PFSK-1 (cell line): Measurements from ENCODE around the gene CNTFR.

Source experiments
- FOXP2 ChIP-seq: optimal IDR thresholded peaks from 2 replicates; pipeline ENCODE3; 2011; ENCODE audit warnings: borderline replicate concordance, control low read depth, inconsistent platforms; ENCODE audit not compliant: insufficient read depth; ENCODE audit errors: extremely low read length, extremely low read depth
- POLR2AphosphoS5 ChIP-seq: IDR thresholded peaks from 2 replicates; pipeline ENCODE4 v1.6.1; 2012; ENCODE audit warnings: low read depth, mild to moderate bottlenecking, control low read depth, low read length, moderate library complexity
- SIN3A ChIP-seq: IDR thresholded peaks from 2 replicates; pipeline ENCODE4 v1.6.1; 2012; ENCODE audit warnings: mild to moderate bottlenecking, low read length, moderate library complexity, borderline replicate concordance; ENCODE audit not compliant: insufficient read depth
- TAF1 ChIP-seq: IDR thresholded peaks from 2 replicates; pipeline ENCODE4 v1.6.1; 2012; ENCODE audit warnings: low read length, control low read depth, borderline replicate concordance; ENCODE audit not compliant: insufficient read depth
- TF ChIP-seq, protein P1 (sequence below), 2 experiments: IDR thresholded peaks; 2 replicates each; pipeline versions ENCODE4 v1.6.1 to v1.8.0; 2011 to 2012; ENCODE audit warnings: low read depth in 2 of 2, low read length in 2 of 2, control low read depth in 1 of 2, inconsistent platforms in 1 of 2, mild to moderate bottlenecking in 1 of 2, moderate library complexity in 1 of 2; ENCODE audit not compliant: insufficient read depth in 1 of 2

DNA sequence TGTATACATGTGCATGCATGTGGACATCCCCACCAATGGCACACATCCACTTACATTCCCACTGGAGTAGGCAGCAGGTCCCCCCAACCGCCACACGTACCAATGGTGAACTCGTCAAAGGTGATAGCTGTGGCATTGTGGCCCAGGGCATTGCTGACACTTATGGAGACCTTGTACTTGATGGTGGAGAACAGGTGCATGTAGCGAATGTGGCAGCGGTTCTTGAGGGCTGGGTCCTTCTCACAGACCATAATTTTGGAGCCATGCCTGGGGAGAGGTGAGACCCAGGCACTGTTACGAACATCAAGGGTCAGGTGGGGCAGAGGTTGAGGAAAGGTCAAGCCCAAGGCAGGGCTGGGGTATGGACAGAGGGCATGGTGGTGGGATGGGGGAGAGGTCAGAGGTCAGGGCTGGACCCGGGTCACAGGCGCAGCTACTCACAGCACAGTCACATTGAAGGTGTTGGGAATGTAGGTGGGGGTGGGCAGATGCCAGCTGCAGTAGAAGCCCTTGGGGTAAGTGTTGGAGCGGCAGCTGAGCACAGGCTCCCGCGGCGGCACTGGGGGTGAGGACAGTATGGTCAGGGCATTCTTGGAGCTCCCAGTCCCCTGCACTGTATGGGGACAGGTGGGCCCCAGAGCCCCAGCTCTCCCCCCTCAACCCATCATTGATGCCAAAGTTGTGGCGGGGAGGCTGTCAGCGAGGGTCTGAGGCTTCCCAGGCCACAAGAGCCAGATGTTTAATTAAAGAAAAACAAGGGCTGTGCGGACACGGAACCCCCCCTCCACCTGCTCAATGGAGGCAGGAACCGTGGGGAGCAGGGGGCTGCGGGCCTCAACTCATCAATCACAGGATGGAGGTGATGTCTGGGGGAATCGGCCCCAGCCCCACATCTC is 31.9 kb downstream of the CNTFR start:
- TF ChIP-seq, protein P1, sequence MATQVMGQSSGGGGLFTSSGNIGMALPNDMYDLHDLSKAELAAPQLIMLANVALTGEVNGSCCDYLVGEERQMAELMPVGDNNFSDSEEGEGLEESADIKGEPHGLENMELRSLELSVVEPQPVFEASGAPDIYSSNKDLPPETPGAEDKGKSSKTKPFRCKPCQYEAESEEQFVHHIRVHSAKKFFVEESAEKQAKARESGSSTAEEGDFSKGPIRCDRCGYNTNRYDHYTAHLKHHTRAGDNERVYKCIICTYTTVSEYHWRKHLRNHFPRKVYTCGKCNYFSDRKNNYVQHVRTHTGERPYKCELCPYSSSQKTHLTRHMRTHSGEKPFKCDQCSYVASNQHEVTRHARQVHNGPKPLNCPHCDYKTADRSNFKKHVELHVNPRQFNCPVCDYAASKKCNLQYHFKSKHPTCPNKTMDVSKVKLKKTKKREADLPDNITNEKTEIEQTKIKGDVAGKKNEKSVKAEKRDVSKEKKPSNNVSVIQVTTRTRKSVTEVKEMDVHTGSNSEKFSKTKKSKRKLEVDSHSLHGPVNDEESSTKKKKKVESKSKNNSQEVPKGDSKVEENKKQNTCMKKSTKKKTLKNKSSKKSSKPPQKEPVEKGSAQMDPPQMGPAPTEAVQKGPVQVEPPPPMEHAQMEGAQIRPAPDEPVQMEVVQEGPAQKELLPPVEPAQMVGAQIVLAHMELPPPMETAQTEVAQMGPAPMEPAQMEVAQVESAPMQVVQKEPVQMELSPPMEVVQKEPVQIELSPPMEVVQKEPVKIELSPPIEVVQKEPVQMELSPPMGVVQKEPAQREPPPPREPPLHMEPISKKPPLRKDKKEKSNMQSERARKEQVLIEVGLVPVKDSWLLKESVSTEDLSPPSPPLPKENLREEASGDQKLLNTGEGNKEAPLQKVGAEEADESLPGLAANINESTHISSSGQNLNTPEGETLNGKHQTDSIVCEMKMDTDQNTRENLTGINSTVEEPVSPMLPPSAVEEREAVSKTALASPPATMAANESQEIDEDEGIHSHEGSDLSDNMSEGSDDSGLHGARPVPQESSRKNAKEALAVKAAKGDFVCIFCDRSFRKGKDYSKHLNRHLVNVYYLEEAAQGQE (IDR thresholded peaks at IDR 0.05; ENCODE audit: insufficient read depth in 1 of 2, low read depth in 2 of 2, low read length in 2 of 2) = no peak
- TF ChIP-seq TAF1 (no peak), POLR2AphosphoS5 (no peak), SIN3A (no peak), FOXP2 (no peak)
